ENCODE measurements around the gene C3orf38. TPM values are rescaled to one million over a fixed set of nuclear protein-coding genes. Genes with fewer than 3 reads are reported as not detected.

The C3orf38 gene
- 19.3 and 22.5 TPM in 2 replicates for total RNA-seq

GRCh38 chr3:88149509-88150362 lies at the start of gene C3orf38:
C3orf38 (plus strand) TSS chr3:88149959; CDS start chr3:88150053, 94 bp downstream.

Other genes with a start within 250 kb of the C3orf38 start
- gene CGGBP1, start 91.0 kb upstream of the C3orf38 start, total RNA-seq: 36.0 and 52.7 TPM in 2 replicates
- gene ZNF654, start 90.7 kb upstream of the C3orf38 start, total RNA-seq: 15.7 and 21.1 TPM in 2 replicates